ENCODE measurements around the gene CA10. TPM values are rescaled to one million over a fixed set of nuclear protein-coding genes. Genes with fewer than 3 reads are reported as not detected.

Gene CA10
- total RNA-seq, 1 experiment from 2014 or later: not detected

DNA sequence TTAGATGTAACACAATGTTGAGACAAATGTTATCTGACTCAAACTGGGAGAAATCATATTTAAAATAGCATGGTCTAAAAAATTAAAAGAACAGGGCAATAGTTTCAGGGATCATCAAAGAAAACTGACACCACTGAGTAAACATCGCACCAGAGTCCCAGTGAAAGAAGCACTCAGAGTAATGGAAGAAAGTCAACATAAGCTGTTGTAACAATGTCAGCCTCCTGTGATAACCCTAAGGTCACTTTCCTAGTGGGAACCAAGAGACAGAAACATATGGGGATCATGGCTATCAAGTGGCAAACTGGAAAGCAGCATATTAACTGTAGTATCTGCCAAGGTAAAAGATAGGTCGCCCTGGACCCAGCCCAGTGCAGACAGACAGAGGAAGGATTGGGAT, 160.8 kb downstream of the CA10 start:
- BruUV-seq (replicated peaks): no TSS peak
- Mint-ChIP-seq H3K36me3 (ENCODE audit: insufficient read depth, unreplicated experiment) (no peaks in the 10 kb centered on the region), H3K4me1 (ENCODE audit: low read depth, unreplicated experiment) (no peaks in the 10 kb centered on the region), H3K27ac (ENCODE audit: unreplicated experiment) (no peak overlapping the region), H3K4me3 (ENCODE audit: unreplicated experiment) (no peak overlapping the region), H3K9me3 (ENCODE audit: unreplicated experiment) (no peaks in the 10 kb centered on the region), H3K27me3 (ENCODE audit: insufficient read depth, unreplicated experiment) (no peaks in the 10 kb centered on the region)
- intact Hi-C loops (cut with micrococcal nuclease; ENCODE audit: unreplicated experiment): no loop called here
- ChIA-PET CTCF (no interaction called here), POLR2A (no interaction called here)
- no peaks in the 10 kb centered on the region for H3K9me3 ChIP-seq
- DNase-seq: peak in 1 of 2 experiments; percentile 11
- peaks cover 4% of the 10 kb centered on the region; the same call in 1 of the 2 replicates for H3K4me1 ChIP-seq
- TF ChIP-seq, protein P1, sequence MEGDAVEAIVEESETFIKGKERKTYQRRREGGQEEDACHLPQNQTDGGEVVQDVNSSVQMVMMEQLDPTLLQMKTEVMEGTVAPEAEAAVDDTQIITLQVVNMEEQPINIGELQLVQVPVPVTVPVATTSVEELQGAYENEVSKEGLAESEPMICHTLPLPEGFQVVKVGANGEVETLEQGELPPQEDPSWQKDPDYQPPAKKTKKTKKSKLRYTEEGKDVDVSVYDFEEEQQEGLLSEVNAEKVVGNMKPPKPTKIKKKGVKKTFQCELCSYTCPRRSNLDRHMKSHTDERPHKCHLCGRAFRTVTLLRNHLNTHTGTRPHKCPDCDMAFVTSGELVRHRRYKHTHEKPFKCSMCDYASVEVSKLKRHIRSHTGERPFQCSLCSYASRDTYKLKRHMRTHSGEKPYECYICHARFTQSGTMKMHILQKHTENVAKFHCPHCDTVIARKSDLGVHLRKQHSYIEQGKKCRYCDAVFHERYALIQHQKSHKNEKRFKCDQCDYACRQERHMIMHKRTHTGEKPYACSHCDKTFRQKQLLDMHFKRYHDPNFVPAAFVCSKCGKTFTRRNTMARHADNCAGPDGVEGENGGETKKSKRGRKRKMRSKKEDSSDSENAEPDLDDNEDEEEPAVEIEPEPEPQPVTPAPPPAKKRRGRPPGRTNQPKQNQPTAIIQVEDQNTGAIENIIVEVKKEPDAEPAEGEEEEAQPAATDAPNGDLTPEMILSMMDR (IDR thresholded peaks at IDR 0.05; ENCODE audit: insufficient read depth in 1 of 2, low read depth in 1 of 2, low read length in 1 of 2, severe bottlenecking in 1 of 2, unreplicated experiment in 1 of 2): no peak
- H3K36me3 ChIP-seq (ENCODE audit: control insufficient read depth, insufficient read depth, low read length): no peaks in the 10 kb centered on the region
- no peak overlapping the region for H3K4me3 ChIP-seq (ENCODE audit: low read depth, low read length)
- H3K27me3 ChIP-seq (replicated peaks; ENCODE audit: control insufficient read depth, insufficient read depth, low read length): no peaks in the 10 kb centered on the region

DNA sequence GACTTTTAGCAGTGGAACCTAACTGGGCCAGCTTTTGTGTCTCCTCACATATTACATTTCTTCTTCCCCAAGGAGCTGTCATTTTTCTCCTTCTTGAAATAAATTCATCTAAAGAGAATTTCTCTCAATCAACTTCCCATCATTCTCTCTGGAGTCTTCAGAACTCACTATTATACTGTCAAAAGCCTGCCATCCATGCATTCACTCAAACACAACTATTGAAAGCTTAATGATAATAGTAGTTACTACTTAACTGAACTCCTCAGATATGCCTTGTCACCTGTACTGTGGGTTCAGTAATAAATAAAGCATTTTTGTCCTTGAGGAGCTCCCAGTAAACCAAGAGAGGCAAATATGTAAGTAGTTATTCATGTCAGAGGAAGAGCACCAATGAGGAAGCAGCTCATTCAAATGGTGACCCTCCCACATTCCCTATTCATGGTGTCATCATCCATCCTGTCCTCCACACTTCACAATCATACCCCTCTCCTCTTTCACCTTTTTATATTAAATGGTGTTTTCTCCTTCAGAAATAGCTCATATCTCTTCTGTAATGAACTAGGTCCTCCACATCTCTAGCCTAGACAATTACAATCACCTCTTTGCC, 162.6 kb downstream of the CA10 start:
- POLR2A ChIA-PET: no interaction called here
- CTCF ChIA-PET: no interaction called here

DNA sequence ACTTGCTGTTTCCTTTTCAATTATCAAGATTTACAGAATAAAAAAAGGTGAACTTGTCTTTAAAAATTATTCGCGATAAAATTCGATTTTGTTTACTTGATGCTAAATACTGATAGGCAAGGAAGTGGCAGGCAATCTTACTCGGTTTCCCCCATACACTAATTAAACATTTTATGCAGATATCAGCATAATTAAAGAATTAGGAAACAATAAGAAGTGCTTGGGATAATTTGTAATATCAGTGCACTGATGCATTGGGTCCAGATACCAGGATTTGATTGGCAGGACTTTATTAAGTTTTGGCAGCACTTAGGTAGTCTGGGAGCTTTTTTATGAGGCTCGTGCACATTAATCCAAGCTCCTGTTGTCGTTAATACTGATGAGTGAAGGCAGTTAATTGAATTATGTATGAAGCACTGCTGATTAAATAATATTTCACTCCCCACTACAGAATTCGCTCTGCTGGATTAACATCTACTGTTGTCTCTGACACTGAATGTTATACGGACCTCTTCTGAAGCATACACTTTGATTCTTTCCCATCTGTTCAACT, 165.6 kb downstream of the CA10 start:
- CTCF ChIA-PET: no interaction called here
- H3K9me3 Mint-ChIP-seq (ENCODE audit: unreplicated experiment): no peaks in the 10 kb centered on the region
- H3K27me3 Mint-ChIP-seq (ENCODE audit: insufficient read depth, unreplicated experiment): peaks cover 10% of the 10 kb centered on the region

More for the DNA sequence above, 162.6 kb downstream of the CA10 start:
- no peak overlapping the region for H3K4me3 ChIP-seq (ENCODE audit: low read depth, low read length)
- DNase-seq: no peak
- H3K4me1 ChIP-seq: peaks cover 4% of the 10 kb centered on the region; the same call in 1 of the 2 replicates
- Mint-ChIP-seq H3K36me3 (ENCODE audit: insufficient read depth, unreplicated experiment) (no peaks in the 10 kb centered on the region), H3K9me3 (ENCODE audit: unreplicated experiment) (no peaks in the 10 kb centered on the region), H3K27ac (ENCODE audit: unreplicated experiment) (no peak overlapping the region), H3K4me1 (ENCODE audit: low read depth, unreplicated experiment) (no peaks in the 10 kb centered on the region), H3K4me3 (ENCODE audit: unreplicated experiment) (no peak overlapping the region), H3K27me3 (ENCODE audit: insufficient read depth, unreplicated experiment) (peaks cover 10% of the 10 kb centered on the region)
- H3K27me3 ChIP-seq (replicated peaks; ENCODE audit: control insufficient read depth, insufficient read depth, low read length): no peaks in the 10 kb centered on the region
- no peaks in the 10 kb centered on the region for H3K9me3 ChIP-seq
- intact Hi-C loops (cut with micrococcal nuclease; ENCODE audit: unreplicated experiment): no loop called here
- BruUV-seq (replicated peaks): no TSS peak
- no peaks in the 10 kb centered on the region for H3K36me3 ChIP-seq (ENCODE audit: control insufficient read depth, insufficient read depth, low read length)
- TF ChIP-seq, protein P1 (IDR thresholded peaks at IDR 0.05; ENCODE audit: insufficient read depth in 1 of 2, low read depth in 1 of 2, low read length in 1 of 2, severe bottlenecking in 1 of 2, unreplicated experiment in 1 of 2): no peak

More for the DNA sequence above, 165.6 kb downstream of the CA10 start:
- no peaks in the 10 kb centered on the region for H3K9me3 ChIP-seq
- no peaks in the 10 kb centered on the region for H3K36me3 ChIP-seq (ENCODE audit: control insufficient read depth, insufficient read depth, low read length)
- DNase-seq: no peak
- TF ChIP-seq, protein P1 (IDR thresholded peaks at IDR 0.05; ENCODE audit: insufficient read depth in 1 of 2, low read depth in 1 of 2, low read length in 1 of 2, severe bottlenecking in 1 of 2, unreplicated experiment in 1 of 2): no peak
- H3K4me1 ChIP-seq: peaks cover 4% of the 10 kb centered on the region; the same call in 1 of the 2 replicates
- no TSS peak for BruUV-seq (replicated peaks)
- Mint-ChIP-seq H3K27ac (ENCODE audit: unreplicated experiment) (no peak overlapping the region), H3K36me3 (ENCODE audit: insufficient read depth, unreplicated experiment) (no peaks in the 10 kb centered on the region), H3K4me3 (ENCODE audit: unreplicated experiment) (no peak overlapping the region), H3K4me1 (ENCODE audit: low read depth, unreplicated experiment) (no peaks in the 10 kb centered on the region)
- intact Hi-C loops (cut with micrococcal nuclease; ENCODE audit: unreplicated experiment): no loop called here
- POLR2A ChIA-PET: no interaction called here
- no peak overlapping the region for H3K4me3 ChIP-seq (ENCODE audit: low read depth, low read length)
- no peaks in the 10 kb centered on the region for H3K27me3 ChIP-seq (replicated peaks; ENCODE audit: control insufficient read depth, insufficient read depth, low read length)

Data from Caco-2 (cell line).